Epithelial cell of proximal tubule (primary cell): ENCODE data around the gene TTLL10. TPM values are rescaled to one million over a fixed set of nuclear protein-coding genes. Genes with fewer than 3 reads are reported as not detected.

Experiments
- DNase-seq: peaks from one replicate; pipeline ENCODE4 v3.0.0-alpha.2; 2011; ENCODE audit warnings: low read depth
- H3K4me3 ChIP-seq: 2 replicates; pipeline ENCODE4 v1.5.1; 2011; ENCODE audit warnings: low read depth, mild to moderate bottlenecking, low read length
- total RNA-seq: library from RNA; depleted of rRNA; stranded (reverse); fragments of >200 nt; gene quantifications from 2 replicates; pipeline ENCODE4 v1.2.3, GENCODE V29; 2015
- TF ChIP-seq, protein P1 (sequence below): conservative IDR thresholded peaks from 2 replicates; pipeline ENCODE4 v1.5.1; 2012; ENCODE audit warnings: low read depth, mild to moderate bottlenecking, low read length

TTLL10 gene
- total RNA-seq, 1 donor from 2014 or later: not detected

DNA sequence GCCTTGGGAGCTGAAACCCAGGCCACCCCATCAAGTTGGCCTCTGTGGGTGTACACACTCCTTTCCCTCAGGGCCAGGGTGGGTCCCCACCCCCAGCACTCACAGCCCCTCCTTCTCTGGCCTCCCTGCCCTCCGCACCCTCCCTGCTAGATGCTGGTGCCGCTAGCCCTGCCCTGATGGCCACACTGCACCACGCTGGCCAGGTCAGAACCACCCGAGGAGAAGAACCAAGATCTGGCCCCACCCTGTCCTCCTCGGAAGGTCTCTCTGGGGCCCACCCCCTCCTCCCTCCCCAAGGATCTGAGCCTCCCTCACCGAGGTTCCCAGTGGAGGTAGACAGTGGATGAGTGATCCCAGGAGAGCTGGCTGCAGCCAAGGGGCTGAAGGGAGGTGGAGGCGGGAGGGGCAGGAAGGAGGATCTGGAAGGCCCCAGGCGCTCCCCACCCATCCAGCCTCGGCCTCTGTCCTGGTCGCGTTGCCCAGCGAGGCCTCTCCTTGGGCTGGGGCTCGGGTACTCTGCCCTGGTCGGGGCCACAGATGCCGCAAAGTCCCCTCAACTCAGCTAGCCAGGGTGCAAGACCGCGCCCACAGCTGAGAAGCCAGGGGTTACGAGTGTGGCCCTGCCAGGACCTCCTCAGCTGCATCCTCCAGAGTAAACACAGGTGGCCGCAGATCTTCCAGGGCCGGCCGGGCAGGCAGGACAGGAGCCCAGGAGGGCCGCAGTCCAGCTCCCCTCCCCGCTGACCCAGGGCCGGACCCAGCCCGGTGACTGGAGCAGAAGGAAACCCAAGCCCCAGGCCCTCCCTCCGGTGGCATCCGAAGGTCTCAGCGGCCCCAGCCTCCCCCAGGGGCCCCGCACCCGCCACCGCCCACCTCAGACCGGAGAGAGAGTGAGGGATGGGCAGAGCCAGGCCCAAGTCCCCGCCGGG is 63.5 kb downstream of the TTLL10 start:
- no peak overlapping the region for H3K4me3 ChIP-seq
- no peak for DNase-seq
- TF ChIP-seq, protein P1, sequence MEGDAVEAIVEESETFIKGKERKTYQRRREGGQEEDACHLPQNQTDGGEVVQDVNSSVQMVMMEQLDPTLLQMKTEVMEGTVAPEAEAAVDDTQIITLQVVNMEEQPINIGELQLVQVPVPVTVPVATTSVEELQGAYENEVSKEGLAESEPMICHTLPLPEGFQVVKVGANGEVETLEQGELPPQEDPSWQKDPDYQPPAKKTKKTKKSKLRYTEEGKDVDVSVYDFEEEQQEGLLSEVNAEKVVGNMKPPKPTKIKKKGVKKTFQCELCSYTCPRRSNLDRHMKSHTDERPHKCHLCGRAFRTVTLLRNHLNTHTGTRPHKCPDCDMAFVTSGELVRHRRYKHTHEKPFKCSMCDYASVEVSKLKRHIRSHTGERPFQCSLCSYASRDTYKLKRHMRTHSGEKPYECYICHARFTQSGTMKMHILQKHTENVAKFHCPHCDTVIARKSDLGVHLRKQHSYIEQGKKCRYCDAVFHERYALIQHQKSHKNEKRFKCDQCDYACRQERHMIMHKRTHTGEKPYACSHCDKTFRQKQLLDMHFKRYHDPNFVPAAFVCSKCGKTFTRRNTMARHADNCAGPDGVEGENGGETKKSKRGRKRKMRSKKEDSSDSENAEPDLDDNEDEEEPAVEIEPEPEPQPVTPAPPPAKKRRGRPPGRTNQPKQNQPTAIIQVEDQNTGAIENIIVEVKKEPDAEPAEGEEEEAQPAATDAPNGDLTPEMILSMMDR: no peak

DNA sequence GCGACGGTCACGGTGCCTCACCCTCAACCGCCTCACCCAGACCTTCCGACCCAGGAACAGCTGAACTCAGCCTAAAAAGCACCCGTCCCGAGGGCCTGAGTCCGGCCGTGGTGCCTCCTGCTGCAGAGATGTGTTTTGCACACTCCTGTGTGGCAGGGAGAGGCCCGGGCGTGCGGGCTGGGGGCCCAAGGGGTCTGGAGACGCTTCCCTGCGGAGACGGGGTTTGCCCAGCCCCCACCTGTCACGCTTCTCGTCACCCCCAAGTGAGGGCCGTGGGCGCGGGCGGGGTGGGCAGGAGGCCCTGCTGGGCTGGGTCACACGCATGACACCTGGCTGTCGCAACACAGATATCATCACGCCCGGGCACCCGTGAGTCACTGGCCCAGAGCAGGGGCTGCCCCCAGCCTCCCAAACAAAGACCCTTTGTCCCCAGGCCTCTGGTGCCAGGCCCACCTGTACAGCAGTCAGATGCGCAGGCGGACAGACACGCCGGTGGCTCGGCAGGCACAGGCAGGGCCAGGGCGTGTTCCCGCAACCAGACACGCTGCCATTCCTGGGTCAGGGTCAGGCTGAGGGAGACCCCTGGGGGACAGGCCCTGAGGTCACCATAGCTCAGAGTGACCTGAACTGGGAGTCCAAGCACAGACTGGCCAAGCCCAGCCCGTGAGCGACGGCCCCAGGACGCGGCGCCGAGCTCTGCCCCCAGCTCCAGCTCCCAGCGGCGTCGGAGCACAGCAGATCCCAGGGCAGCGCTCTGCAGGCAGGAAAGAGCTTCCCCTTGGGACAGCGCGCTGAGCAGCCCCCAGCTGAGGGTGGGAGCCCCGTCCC is 64.4 kb downstream of the TTLL10 start:
- no peak overlapping the region for H3K4me3 ChIP-seq
- TF ChIP-seq, protein P1: no peak
- DNase-seq: no peak

DNA sequence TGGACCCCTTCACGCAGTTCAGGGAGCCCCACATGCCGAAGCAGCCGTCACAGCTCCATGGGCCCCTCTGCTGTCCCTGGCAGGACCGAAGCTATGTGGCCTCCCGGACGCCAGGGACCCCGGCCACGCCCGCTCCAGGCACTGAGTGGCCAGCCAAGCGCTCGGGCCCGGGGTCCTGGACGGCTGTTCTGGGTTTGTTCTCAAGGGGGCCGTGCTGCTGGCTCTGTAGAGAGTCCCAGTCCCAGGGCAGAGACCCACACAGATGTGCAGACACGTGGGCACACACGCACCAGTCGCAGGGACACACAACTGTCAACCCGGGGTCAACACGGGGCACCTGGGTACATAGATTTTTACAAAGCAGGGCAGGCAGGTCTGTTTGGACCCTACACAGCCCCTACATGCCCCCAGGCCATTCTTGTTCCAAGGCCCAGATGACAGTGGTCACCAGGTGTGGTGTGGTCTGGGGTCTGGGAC is 65.1 kb downstream of the TTLL10 start:
- no peak for DNase-seq
- no peak overlapping the region for H3K4me3 ChIP-seq
- TF ChIP-seq, protein P1: no peak

DNA sequence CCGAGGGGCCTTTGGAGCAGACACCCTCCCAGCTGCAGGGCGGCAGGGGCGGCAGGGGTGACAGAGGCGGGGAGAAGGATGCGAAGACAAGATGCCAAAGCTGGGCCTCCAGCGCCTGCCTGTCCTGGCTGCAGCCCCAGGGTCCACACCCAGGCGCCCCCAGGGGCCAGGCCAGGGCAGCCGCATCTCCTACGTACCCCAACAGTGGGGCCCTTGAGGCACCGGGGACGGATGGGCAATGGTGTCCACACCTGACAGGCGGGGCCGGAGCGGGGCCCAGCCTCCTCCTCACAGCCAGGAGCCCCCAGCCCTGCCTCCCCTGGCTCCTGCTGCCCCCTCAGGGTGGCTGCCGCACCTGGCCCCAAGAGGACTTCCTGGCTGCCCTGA is 65.5 kb downstream of the TTLL10 start:
- no peak for DNase-seq
- TF ChIP-seq, protein P1: no peak
- no peak overlapping the region for H3K4me3 ChIP-seq

DNA sequence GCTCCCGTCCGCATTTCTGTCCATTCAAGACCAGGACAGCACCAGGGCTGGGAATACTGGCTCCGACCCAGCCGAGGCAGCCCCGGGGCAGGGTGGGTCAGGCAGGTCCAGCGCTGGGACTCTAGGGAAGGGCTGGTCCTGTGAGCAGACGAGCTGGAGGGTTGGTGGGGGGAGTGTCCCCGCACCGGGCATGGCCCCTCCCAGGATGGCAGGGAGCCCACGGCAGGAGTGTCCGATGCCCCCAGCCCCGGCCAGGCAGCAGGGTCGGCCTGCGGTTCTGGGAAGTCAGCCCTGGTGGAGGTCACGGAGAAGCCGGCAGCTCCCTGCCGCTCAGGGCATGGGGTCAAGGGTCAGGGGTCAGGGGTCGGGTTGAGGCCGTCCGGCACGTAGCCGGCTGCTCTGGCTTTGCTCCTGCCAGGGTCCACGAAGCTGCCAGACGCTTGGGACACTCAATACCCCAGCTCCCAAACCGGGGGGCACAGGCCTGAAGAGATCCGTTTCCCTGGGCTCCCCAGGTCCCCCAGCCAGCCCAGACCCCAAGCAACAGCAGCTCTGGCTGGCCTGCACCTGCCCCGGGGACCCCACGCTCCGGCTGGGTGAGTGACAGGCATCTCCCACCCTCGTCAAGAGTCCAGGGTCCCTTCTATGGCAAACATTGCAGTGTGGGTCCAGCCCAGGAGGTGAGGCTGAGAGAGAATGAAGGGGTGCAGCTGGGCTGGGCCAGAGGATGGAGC is 66.1 kb downstream of the TTLL10 start:
- no peak overlapping the region for H3K4me3 ChIP-seq
- DNase-seq: no peak
- TF ChIP-seq, protein P1: no peak

DNA sequence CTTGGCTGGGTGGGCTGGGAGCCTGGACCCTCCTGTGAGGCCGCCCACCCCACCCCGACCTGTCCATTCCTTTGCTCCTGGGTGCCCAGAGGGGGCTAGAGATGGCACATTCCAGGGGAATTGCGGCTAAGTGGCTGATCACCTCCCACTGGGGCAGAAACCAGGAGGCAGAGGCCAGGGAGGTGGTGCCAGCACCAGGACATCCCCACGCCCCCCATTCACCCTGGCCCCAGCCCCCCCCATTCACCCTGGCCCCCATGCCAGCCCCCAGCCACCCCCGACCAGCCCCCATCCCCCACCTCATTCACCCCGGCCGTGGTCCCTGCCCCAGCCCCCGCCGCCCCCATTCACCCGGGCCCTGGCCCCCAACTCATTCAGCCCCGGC is 66.7 kb downstream of the TTLL10 start:
- H3K4me3 ChIP-seq: no peak overlapping the region
- TF ChIP-seq, protein P1: no peak
- DNase-seq: no peak
